GM21825 (cell line): Measurements from ENCODE around the gene MAN2A2.
"Not testable (repeated sequence)": the region's sequence is repeated elsewhere in the genome, so short reads cannot be mapped to it uniquely, and the experiment has no call there.

Source experiments
- ATAC-seq: cut with Tn5 transposase; IDR thresholded peaks from one replicate; pipeline ENCODE4 v1.9.1; 2021; ENCODE audit warnings: mild to moderate bottlenecking, moderate library complexity; ENCODE audit not compliant: unreplicated experiment

The MAN2A2 gene

GRCh38 chr15:90871139-90871715 lies 31.9 kb upstream of the MAN2A2 start:
- no peak for ATAC-seq

- no peak for ATAC-seq
These were observed 31.2 kb upstream of the MAN2A2 start for GRCh38 chr15:90871716-90872485.

GRCh38 chr15:90872486-90873184 lies 30.5 kb upstream of the MAN2A2 start:
- no peak for ATAC-seq

- no peak for ATAC-seq
These were observed 29.6 kb upstream of the MAN2A2 start for GRCh38 chr15:90873488-90873997.

GRCh38 chr15:90873998-90874605 lies 29.0 kb upstream of the MAN2A2 start:
- ATAC-seq = no peak

GRCh38 chr15:90874986-90875385 lies 28.1 kb upstream of the MAN2A2 start:
- not testable (repeated sequence) for ATAC-seq

- ATAC-seq = no peak
These were observed 27.5 kb upstream of the MAN2A2 start for GRCh38 chr15:90875549-90875981.

GRCh38 chr15:90876046-90876445 lies 27.1 kb upstream of the MAN2A2 start:
- ATAC-seq = no peak

GRCh38 chr15:90876512-90877170 lies 26.5 kb upstream of the MAN2A2 start:
- no peak for ATAC-seq

GRCh38 chr15:90877315-90877714 lies 25.8 kb upstream of the MAN2A2 start:
- no peak for ATAC-seq

GRCh38 chr15:90877996-90878395 lies 25.1 kb upstream of the MAN2A2 start:
- ATAC-seq = no peak

- ATAC-seq = no peak
These were observed 24.4 kb upstream of the MAN2A2 start for GRCh38 chr15:90878660-90879059.

GRCh38 chr15:90879730-90880366 lies 23.3 kb upstream of the MAN2A2 start:
- ATAC-seq = no peak

- no peak for ATAC-seq
These were observed 22.5 kb upstream of the MAN2A2 start for GRCh38 chr15:90880381-90881145.

- no peak for ATAC-seq
These were observed 21.7 kb upstream of the MAN2A2 start for GRCh38 chr15:90881181-90881977.

- ATAC-seq = no peak
These were observed 21.0 kb upstream of the MAN2A2 start for GRCh38 chr15:90881978-90882721.

- ATAC-seq = no peak
These were observed 20.1 kb upstream of the MAN2A2 start for GRCh38 chr15:90882781-90883525.
